ENCODE measurements around the gene ANKRD33B.

- TF ChIP-seq, protein P1, sequence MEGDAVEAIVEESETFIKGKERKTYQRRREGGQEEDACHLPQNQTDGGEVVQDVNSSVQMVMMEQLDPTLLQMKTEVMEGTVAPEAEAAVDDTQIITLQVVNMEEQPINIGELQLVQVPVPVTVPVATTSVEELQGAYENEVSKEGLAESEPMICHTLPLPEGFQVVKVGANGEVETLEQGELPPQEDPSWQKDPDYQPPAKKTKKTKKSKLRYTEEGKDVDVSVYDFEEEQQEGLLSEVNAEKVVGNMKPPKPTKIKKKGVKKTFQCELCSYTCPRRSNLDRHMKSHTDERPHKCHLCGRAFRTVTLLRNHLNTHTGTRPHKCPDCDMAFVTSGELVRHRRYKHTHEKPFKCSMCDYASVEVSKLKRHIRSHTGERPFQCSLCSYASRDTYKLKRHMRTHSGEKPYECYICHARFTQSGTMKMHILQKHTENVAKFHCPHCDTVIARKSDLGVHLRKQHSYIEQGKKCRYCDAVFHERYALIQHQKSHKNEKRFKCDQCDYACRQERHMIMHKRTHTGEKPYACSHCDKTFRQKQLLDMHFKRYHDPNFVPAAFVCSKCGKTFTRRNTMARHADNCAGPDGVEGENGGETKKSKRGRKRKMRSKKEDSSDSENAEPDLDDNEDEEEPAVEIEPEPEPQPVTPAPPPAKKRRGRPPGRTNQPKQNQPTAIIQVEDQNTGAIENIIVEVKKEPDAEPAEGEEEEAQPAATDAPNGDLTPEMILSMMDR (IDR thresholded peaks at IDR 0.05; ENCODE audit: low read length): no peak
- no peak for TF ChIP-seq EZH2 (optimal IDR thresholded peaks at IDR 0.05; ENCODE audit: low read depth, low read length)
Measured at GRCh38 chr5:10528056-10528816, 35.6 kb upstream of the ANKRD33B start.

Data from MM.1S (cell line).